Measurements from ENCODE around the gene SESN3.

Gene SESN3

DNA sequence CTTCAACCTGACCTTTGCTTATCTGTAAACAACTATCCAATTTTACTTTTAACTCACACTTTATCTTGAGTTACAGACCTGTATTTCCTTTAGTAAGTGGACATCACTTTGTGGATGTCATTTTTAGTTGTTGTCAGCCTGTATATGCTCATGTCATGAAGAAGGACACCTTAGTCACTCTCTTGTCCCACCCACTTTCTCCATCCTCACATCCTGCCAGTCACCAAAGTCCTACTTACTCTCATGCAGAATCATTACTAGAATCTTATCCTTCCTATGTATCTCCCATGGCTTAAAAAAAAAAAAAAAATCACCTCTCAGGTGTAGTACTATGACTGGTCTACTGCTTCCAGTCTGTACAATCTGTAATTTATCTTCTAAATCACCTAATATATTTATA lies 43.3 kb downstream of the SESN3 start:
- no peak overlapping the region for H2AFZ ChIP-seq (ENCODE audit: low read length)
- H3F3A ChIP-seq (ENCODE audit: insufficient read depth, low read length) = no peaks in the 10 kb centered on the region
- H3K27me3 ChIP-seq (ENCODE audit: insufficient read depth, low read length) = no peaks in the 10 kb centered on the region
- H4K20me1 ChIP-seq (ENCODE audit: insufficient read depth, low read length) = no peaks in the 10 kb centered on the region
- H3K36me3 ChIP-seq (ENCODE audit: insufficient read depth, low read length) = no peaks in the 10 kb centered on the region
- no peaks in the 10 kb centered on the region for H3K9me3 ChIP-seq (ENCODE audit: low read length)
- TF ChIP-seq EZH2 (IDR thresholded peaks at IDR 0.05; ENCODE audit: borderline replicate concordance, low read length) = no peak
- TF ChIP-seq, protein P1, sequence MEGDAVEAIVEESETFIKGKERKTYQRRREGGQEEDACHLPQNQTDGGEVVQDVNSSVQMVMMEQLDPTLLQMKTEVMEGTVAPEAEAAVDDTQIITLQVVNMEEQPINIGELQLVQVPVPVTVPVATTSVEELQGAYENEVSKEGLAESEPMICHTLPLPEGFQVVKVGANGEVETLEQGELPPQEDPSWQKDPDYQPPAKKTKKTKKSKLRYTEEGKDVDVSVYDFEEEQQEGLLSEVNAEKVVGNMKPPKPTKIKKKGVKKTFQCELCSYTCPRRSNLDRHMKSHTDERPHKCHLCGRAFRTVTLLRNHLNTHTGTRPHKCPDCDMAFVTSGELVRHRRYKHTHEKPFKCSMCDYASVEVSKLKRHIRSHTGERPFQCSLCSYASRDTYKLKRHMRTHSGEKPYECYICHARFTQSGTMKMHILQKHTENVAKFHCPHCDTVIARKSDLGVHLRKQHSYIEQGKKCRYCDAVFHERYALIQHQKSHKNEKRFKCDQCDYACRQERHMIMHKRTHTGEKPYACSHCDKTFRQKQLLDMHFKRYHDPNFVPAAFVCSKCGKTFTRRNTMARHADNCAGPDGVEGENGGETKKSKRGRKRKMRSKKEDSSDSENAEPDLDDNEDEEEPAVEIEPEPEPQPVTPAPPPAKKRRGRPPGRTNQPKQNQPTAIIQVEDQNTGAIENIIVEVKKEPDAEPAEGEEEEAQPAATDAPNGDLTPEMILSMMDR (IDR thresholded peaks at IDR 0.05; ENCODE audit: low read length) = no peak
- no peaks in the 10 kb centered on the region for H3K4me1 ChIP-seq (ENCODE audit: insufficient read depth, low read length, severe bottlenecking)
- H3K79me2 ChIP-seq (ENCODE audit: insufficient read depth, low read length) = no peaks in the 10 kb centered on the region
- no peak overlapping the region for H3K27ac ChIP-seq (ENCODE audit: low read depth, low read length, poor library complexity, severe bottlenecking)
- no peak overlapping the region for H3K9ac ChIP-seq (ENCODE audit: low read length)
- no peaks in the 10 kb centered on the region for H3K9me2 ChIP-seq (ENCODE audit: low read depth, low read length)
- no peak overlapping the region for H3K4me2 ChIP-seq (ENCODE audit: low read length)
- H3K4me3 ChIP-seq (ENCODE audit: low read depth, low read length, poor library complexity, severe bottlenecking) = no peak overlapping the region

DNA sequence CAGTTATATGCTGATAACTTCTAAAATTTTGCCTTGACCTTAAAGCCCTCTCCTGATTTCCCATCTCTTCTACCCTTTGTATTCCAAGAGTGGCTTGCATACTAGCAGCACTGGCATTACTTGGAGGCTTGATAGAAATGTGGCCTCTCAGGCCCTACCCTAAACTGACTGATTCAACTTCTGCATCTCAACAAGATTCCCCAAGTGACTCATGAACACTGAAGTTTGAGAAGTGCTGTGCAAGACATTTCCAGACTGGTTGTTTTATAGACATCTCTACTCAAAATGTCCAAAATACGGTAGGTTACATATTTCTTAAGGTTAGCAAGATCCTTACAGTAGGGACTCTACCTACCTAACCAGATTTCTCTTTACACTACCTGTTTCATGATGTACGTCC lies 48.6 kb downstream of the SESN3 start:
- Histone ChIP-seq H3K9me3 (ENCODE audit: low read length) (no peaks in the 10 kb centered on the region), H3K4me1 (ENCODE audit: insufficient read depth, low read length, severe bottlenecking) (no peaks in the 10 kb centered on the region), H3K79me2 (ENCODE audit: insufficient read depth, low read length) (no peaks in the 10 kb centered on the region), H3K27me3 (ENCODE audit: insufficient read depth, low read length) (no peaks in the 10 kb centered on the region), H3K4me3 (ENCODE audit: low read depth, low read length, poor library complexity, severe bottlenecking) (no peak overlapping the region), H3K9me2 (ENCODE audit: low read depth, low read length) (no peaks in the 10 kb centered on the region), H3F3A (ENCODE audit: insufficient read depth, low read length) (no peaks in the 10 kb centered on the region), H3K36me3 (ENCODE audit: insufficient read depth, low read length) (no peaks in the 10 kb centered on the region), H3K4me2 (ENCODE audit: low read length) (no peak overlapping the region), H4K20me1 (ENCODE audit: insufficient read depth, low read length) (no peaks in the 10 kb centered on the region), H3K9ac (ENCODE audit: low read length) (no peak overlapping the region), H2AFZ (ENCODE audit: low read length) (no peak overlapping the region), H3K27ac (ENCODE audit: low read depth, low read length, poor library complexity, severe bottlenecking) (no peak overlapping the region)
- TF ChIP-seq, protein P1 (IDR thresholded peaks at IDR 0.05; ENCODE audit: low read length) = no peak
- no peak for TF ChIP-seq EZH2 (IDR thresholded peaks at IDR 0.05; ENCODE audit: borderline replicate concordance, low read length)

DNA sequence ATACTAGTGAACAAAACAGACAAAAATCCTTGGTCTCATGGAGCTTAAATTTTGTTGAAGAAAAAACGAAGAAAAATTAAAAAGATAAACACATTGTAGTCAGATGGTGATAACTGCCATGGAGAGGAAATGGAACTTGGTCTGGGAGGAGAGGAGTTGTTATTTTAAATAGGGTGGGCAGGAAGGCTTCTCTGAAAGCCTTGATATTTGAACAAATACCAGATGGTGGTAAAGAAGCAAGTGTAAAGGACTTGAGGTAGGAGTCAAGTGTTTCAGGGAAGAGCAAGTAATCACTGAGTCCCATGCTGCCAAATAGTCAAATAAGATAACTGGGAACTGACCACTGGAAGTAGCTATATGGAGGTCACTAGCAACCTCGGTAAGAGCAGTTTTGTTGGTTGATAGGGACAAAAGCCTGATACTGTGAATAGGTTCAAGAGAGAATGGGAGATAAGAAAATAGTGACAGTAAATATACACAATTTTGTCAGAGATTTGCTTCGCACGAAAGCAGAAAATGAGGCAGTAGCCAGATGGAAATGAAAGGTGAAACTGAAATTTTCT lies 55.1 kb downstream of the SESN3 start:
- H2AFZ ChIP-seq (ENCODE audit: low read length) = no peak overlapping the region
- H3K9ac ChIP-seq (ENCODE audit: low read length) = no peak overlapping the region
- no peak overlapping the region for H3K4me3 ChIP-seq (ENCODE audit: low read depth, low read length, poor library complexity, severe bottlenecking)
- no peak overlapping the region for H3K4me2 ChIP-seq (ENCODE audit: low read length)
- H4K20me1 ChIP-seq (ENCODE audit: insufficient read depth, low read length) = no peaks in the 10 kb centered on the region
- no peaks in the 10 kb centered on the region for H3K36me3 ChIP-seq (ENCODE audit: insufficient read depth, low read length)
- no peaks in the 10 kb centered on the region for H3K9me2 ChIP-seq (ENCODE audit: low read depth, low read length)
- H3F3A ChIP-seq (ENCODE audit: insufficient read depth, low read length) = no peaks in the 10 kb centered on the region
- no peaks in the 10 kb centered on the region for H3K4me1 ChIP-seq (ENCODE audit: insufficient read depth, low read length, severe bottlenecking)
- no peaks in the 10 kb centered on the region for H3K79me2 ChIP-seq (ENCODE audit: insufficient read depth, low read length)
- H3K9me3 ChIP-seq (ENCODE audit: low read length) = no peaks in the 10 kb centered on the region
- H3K27me3 ChIP-seq (ENCODE audit: insufficient read depth, low read length) = no peaks in the 10 kb centered on the region
- no peak overlapping the region for H3K27ac ChIP-seq (ENCODE audit: low read depth, low read length, poor library complexity, severe bottlenecking)
- TF ChIP-seq, protein P1 (IDR thresholded peaks at IDR 0.05; ENCODE audit: low read length) = no peak
- TF ChIP-seq EZH2 (IDR thresholded peaks at IDR 0.05; ENCODE audit: borderline replicate concordance, low read length) = no peak
